ENCODE data around the gene PNMA1. TPM values are rescaled to one million over a fixed set of nuclear protein-coding genes. Genes with fewer than 3 reads are reported as not detected.

The PNMA1 gene
- total RNA-seq, 1 experiment from 2014 or later, result 24.6 TPM

DNA sequence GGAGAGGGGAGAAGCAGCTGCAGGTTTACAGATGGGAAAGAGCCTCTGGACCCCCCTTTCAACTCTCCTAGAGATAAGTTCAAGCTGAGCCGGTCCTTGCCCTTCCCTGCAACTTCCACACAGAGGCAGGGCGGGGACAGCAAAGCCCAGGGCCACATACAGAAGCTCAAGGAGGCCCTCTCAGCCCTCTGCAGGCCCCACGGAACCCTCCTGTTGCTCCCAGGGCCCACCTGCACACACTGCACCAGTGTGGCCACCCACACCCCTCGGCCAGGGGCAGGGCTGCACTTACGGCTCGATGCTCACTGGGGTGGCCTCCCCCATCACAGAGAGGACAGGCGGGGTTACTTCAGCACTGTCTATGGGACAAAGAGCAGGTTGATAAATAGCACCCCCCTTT lies 13.0 kb upstream of the PNMA1 start:
- H3K4me1 ChIP-seq (ENCODE audit: control insufficient read depth in 1 of 2, insufficient read depth in 2 of 2, low read length in 2 of 2), result peaks cover 3 to 21% of the 10 kb centered on the region in 2 experiments; a peak in 3 of 4 replicates
- peaks cover 23 to 45% of the 10 kb centered on the region in 2 experiments; a peak in 3 of 4 replicates for H3K36me3 ChIP-seq (ENCODE audit: control insufficient read depth in 1 of 2, insufficient read depth in 2 of 2, low read length in 2 of 2)
- TF ChIP-seq CBX3 (IDR thresholded peaks at IDR 0.05; ENCODE audit: low read depth) (no peak), YY1 (IDR thresholded peaks at IDR 0.05; ENCODE audit: extremely low read depth, insufficient replicate concordance, low read depth, low read length) (no peak), POLR2AphosphoS5 (IDR thresholded peaks at IDR 0.05; ENCODE audit: low read depth, low read length) (no peak), REST (IDR thresholded peaks at IDR 0.05; ENCODE audit: low read depth) (no peak), SRF (IDR thresholded peaks at IDR 0.05; ENCODE audit: low read depth) (no peak)
- TF ChIP-seq, protein P1, sequence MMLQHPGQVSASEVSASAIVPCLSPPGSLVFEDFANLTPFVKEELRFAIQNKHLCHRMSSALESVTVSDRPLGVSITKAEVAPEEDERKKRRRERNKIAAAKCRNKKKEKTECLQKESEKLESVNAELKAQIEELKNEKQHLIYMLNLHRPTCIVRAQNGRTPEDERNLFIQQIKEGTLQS (IDR thresholded peaks at IDR 0.05), result no peak

More for the DNA sequence above, 13.0 kb upstream of the PNMA1 start:
- no peak overlapping the region for H2AFZ ChIP-seq (ENCODE audit: low read depth, low read length, poor library complexity, severe bottlenecking)
- POLR2A ChIA-PET, result interaction anchor here (0.9 kb wide), 1 partner anchor 33 kb away, joined by 3 read pairs; a partner anchor contains a TSS
- peaks cover 3% of the 10 kb centered on the region; the same call in 1 of the 2 replicates for H3K79me2 ChIP-seq (ENCODE audit: insufficient read depth, low read length)
- RAD21 ChIA-PET (ENCODE audit: low non-redundant PET in 1 of 2, low total read pairs in 2 of 2, uncharacterized antibody in 2 of 2, unreplicated experiment in 2 of 2), result interaction anchor here in 1 of 2 experiments (0.6 kb wide), 1 partner anchor 9 kb away, joined by 6 read pairs; no protein-coding TSS in a partner anchor
- CTCF ChIA-PET, result interaction anchor here (0.9 to 6.2 kb wide), 3 partner anchors 32 to 125 kb away, joined by 3 to 59 read pairs (median 34); partner anchors contain the start of gene PTGR2
- H3K9me3 ChIP-seq (ENCODE audit: control insufficient read depth in 1 of 2, insufficient read depth in 1 of 2, low read depth in 1 of 2, low read length in 2 of 2), result no peaks in the 10 kb centered on the region
- DNase-seq (ENCODE audit: low read depth, low spot score) (no peak), ATAC-seq (no peak)
- H3K4me3 ChIP-seq (replicated peaks in 1 of 2; ENCODE audit: low read depth in 1 of 2, low read length in 2 of 2), result no peak overlapping the region
- no peaks in the 10 kb centered on the region for H3K9me2 ChIP-seq (ENCODE audit: insufficient read depth)
- H3K9ac ChIP-seq (ENCODE audit: low read length), result no peak overlapping the region
- H3K4me2 ChIP-seq (ENCODE audit: low read length), result no peak overlapping the region
- BruUV-seq (replicated peaks), result no TSS peak
- no peaks in the 10 kb centered on the region; the same call in 1 of the 2 replicates for H4K20me1 ChIP-seq (ENCODE audit: insufficient read depth)
- no peaks in the 10 kb centered on the region for H3K27me3 ChIP-seq (ENCODE audit: insufficient read depth, low read length)
- intact Hi-C loops (cut with micrococcal nuclease), result loop anchor here (5.0 kb wide), 3 partner anchors 140 to 225 kb away; partner anchors contain the start of genes COQ6 and FAM161B
- no peak overlapping the region for H3K27ac ChIP-seq (ENCODE audit: low read depth, low read length)

All from HCT116 (cell line).